Vagina (tissue), 2 donors: ENCODE results near the gene GLCCI1. TPM values are rescaled to one million over a fixed set of nuclear protein-coding genes. Genes with fewer than 3 reads are reported as not detected.

Source experiments
- DNase-seq, 2 donors: peaks; one replicate each; pipeline ENCODE4 v3.0.0-alpha.2; 2017; ENCODE audit errors: extremely low spot score in 2 of 2
- H3K27ac ChIP-seq: fragments of 200-600 bp; sonication (generic); one replicate; pipeline ENCODE4 v1.5.1; 2019
- H3K27me3 ChIP-seq: fragments of 200-600 bp; sonication (generic); one replicate; pipeline ENCODE4 v1.5.1; 2019
- H3K36me3 ChIP-seq, 2 donors: fragments of 200-600 bp; sonication (generic); one replicate each; pipeline ENCODE4 v1.5.1; 2017 to 2019
- H3K4me1 ChIP-seq: fragments of 200-600 bp; sonication (generic); one replicate; pipeline ENCODE4 v1.5.1; 2019
- H3K4me3 ChIP-seq, 2 donors: fragments of 200-600 bp; sonication (generic); 1 replicate in 1 of 2; 2 replicates in 1 of 2; pipeline ENCODE4 v1.5.1; 2016 to 2019
- H3K9me3 ChIP-seq: fragments of 200-600 bp; sonication (generic); one replicate; pipeline ENCODE4 v1.5.1; 2019
- CTCF ChIP-seq, 3 experiments: fragments of 450-650 bp in 2 of 3; fragments of 200-600 bp in 1 of 3; sonication (generic) in 1 of 3; IDR thresholded peaks; one replicate each; pipeline ENCODE4 v1.5.1; 2017 to 2019; ENCODE audit warnings: antibody characterized with exemption in 3 of 3, mild to moderate bottlenecking in 2 of 3, moderate library complexity in 2 of 3
- POLR2A ChIP-seq, 2 donors: fragments of 450-650 bp; IDR thresholded peaks; one replicate each; pipeline ENCODE4 v1.6.1; 2017; ENCODE audit warnings: antibody characterized with exemption in 2 of 2, mild to moderate bottlenecking in 2 of 2, moderate library complexity in 2 of 2
- POLR2AphosphoS5 ChIP-seq, 2 donors: sonication (generic); formaldehyde crosslinking; IDR thresholded peaks; one replicate each; pipeline ENCODE4 v1.9.0; 2017; ENCODE audit warnings: antibody characterized with exemption in 2 of 2, mild to moderate bottlenecking in 2 of 2, low read depth in 1 of 2; ENCODE audit not compliant: insufficient read depth in 1 of 2
- intact Hi-C: fragments of 100-400 bp; cut with DNase I; formaldehyde crosslinking; loops from one replicate; pipeline ENCODE4 v1.15.1; 2023
- total RNA-seq: library from RNA; depleted of rRNA; stranded (reverse); fragments of >200 nt; gene quantifications from one replicate; pipeline ENCODE4 v1.2.3, GENCODE V29; 2016

Gene GLCCI1
- total RNA-seq, 1 donor from 2014 or later, result 9.1 TPM

GRCh38 chr7:7965301-7965700 lies 3.3 kb upstream of the GLCCI1 start:
- Histone ChIP-seq H3K4me3 (no peak overlapping the region), H3K27ac (no peak overlapping the region), H3K9me3 (no peaks in the 10 kb centered on the region), H3K4me1 (no peaks in the 10 kb centered on the region), H3K27me3 (no peaks in the 10 kb centered on the region), H3K36me3 (no peaks in the 10 kb centered on the region)
- no peak for TF ChIP-seq CTCF (IDR thresholded peaks at IDR 0.05)
- no peak for TF ChIP-seq POLR2A (IDR thresholded peaks at IDR 0.05)
- TF ChIP-seq POLR2AphosphoS5 (IDR thresholded peaks at IDR 0.05; ENCODE audit: insufficient read depth in 1 of 2, low read depth in 1 of 2), result no peak
- no peak for DNase-seq
- intact Hi-C loops, result no loop called here

- Histone ChIP-seq H3K36me3 (no peaks in the 10 kb centered on the region), H3K4me3 (no peak overlapping the region), H3K27me3 (no peaks in the 10 kb centered on the region), H3K4me1 (peaks cover 8% of the 10 kb centered on the region), H3K9me3 (no peaks in the 10 kb centered on the region), H3K27ac (no peak overlapping the region)
- no peak for TF ChIP-seq CTCF (IDR thresholded peaks at IDR 0.05)
- TF ChIP-seq POLR2AphosphoS5 (IDR thresholded peaks at IDR 0.05; ENCODE audit: insufficient read depth in 1 of 2, low read depth in 1 of 2), result no peak
- no peak for TF ChIP-seq POLR2A (IDR thresholded peaks at IDR 0.05)
- DNase-seq, result no peak
- intact Hi-C loops, result no loop called here
These were observed 2.4 kb upstream of the GLCCI1 start for GRCh38 chr7:7966141-7966734.

DNA sequence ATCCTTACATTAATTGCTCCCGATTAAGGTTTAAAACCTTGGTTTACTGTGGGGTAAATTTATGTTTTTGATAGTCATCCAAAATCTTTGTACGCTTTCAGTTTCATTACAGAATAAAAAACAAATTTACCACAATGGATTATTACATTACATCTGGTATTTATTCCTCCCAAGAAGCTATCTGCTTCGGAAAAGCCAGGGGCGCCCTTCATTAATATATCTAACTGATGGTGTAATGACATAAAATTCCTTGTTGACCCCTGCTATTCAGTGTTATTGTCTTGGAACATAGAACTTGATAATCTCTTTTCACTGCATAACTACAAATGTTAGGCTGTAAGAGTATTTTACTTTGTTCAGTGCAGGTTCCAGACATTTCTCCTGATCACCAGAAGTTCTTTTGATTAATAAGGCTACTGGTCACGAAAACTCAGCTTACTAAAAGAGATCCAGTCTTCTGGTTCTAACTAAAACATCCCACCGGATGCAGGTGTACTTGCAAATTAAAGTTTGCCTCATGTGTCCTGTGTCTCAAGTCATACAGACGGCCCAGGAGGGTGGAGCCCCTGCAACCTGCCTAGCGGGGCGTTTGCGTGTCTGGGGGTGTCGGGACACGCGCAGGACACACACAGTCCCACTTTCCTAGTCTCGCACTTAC lies 581 bp upstream of the GLCCI1 start:
- H3K4me3 ChIP-seq, result peak overlapping the region; percentile 81 to 89
- intact Hi-C loops, result no loop called here
- no peaks in the 10 kb centered on the region for H3K9me3 ChIP-seq
- H3K4me1 ChIP-seq, result peaks cover 15% of the 10 kb centered on the region
- H3K27ac ChIP-seq, result peak overlapping the region; percentile 99
- no peaks in the 10 kb centered on the region for H3K36me3 ChIP-seq
- DNase-seq, result no peak
- no peaks in the 10 kb centered on the region for H3K27me3 ChIP-seq
- TF ChIP-seq POLR2A (IDR thresholded peaks at IDR 0.05), result no peak
- no peak for TF ChIP-seq CTCF (IDR thresholded peaks at IDR 0.05)
- TF ChIP-seq POLR2AphosphoS5 (IDR thresholded peaks at IDR 0.05; ENCODE audit: insufficient read depth in 1 of 2, low read depth in 1 of 2), result no peak

- H3K27me3 ChIP-seq, result no peaks in the 10 kb centered on the region
- no peaks in the 10 kb centered on the region for H3K36me3 ChIP-seq
- H3K9me3 ChIP-seq, result no peaks in the 10 kb centered on the region
- DNase-seq, result no peak
- peak overlapping the region; percentile 99 for H3K27ac ChIP-seq
- H3K4me3 ChIP-seq, result peak overlapping the region; percentile 81 to 89
- peaks cover 15% of the 10 kb centered on the region for H3K4me1 ChIP-seq
- TF ChIP-seq POLR2A (IDR thresholded peaks at IDR 0.05) (peak in 1 of 2 donors; percentile 23), CTCF (IDR thresholded peaks at IDR 0.05) (no peak)
- intact Hi-C loops, result no loop called here
These were observed 975 bp downstream of the GLCCI1 start for GRCh38 chr7:7969306-7970236.
